OCI-LY1 (cell line): ENCODE results near the gene SPSB1.

ENCODE experiments used
- H2AFZ ChIP-seq: fragments of 200-600 bp; sonication (generic), shearing (Covaris generic); 2 replicates; pipeline ENCODE4 v1.6.0; 2014; ENCODE audit warnings: antibody characterized with exemption, mild to moderate bottlenecking, low read length
- H3F3A ChIP-seq: fragments of 200-600 bp; sonication (generic), shearing (Covaris generic); 2 replicates; pipeline ENCODE4 v1.6.0; 2014; ENCODE audit warnings: mild to moderate bottlenecking, antibody characterized with exemption, low read length, moderate library complexity; ENCODE audit not compliant: insufficient read depth
- H3K27ac ChIP-seq: fragments of 200-600 bp; sonication (generic); 2 replicates; pipeline ENCODE4 v1.5.1; 2014; ENCODE audit warnings: low read length, mixed run types, mild to moderate bottlenecking, low read depth; ENCODE audit not compliant: poor library complexity, severe bottlenecking
- H3K27me3 ChIP-seq: fragments of 200-600 bp; sonication (generic); 2 replicates; pipeline ENCODE4 v1.6.0; 2014; ENCODE audit warnings: antibody characterized with exemption, mild to moderate bottlenecking, low read length, moderate library complexity; ENCODE audit not compliant: insufficient read depth
- H3K36me3 ChIP-seq: fragments of 200-600 bp; sonication (generic); 2 replicates; pipeline ENCODE4 v1.6.1; 2014; ENCODE audit warnings: mild to moderate bottlenecking, antibody characterized with exemption, low read length, moderate library complexity, mixed read lengths; ENCODE audit not compliant: insufficient read depth
- H3K4me1 ChIP-seq: fragments of 200-600 bp; sonication (generic); 2 replicates; pipeline ENCODE4 v1.5.1; 2014; ENCODE audit warnings: mild to moderate bottlenecking, low read length, moderate library complexity; ENCODE audit not compliant: insufficient read depth, severe bottlenecking
- H3K4me2 ChIP-seq: fragments of 200-600 bp; sonication (generic), shearing (Covaris generic); 2 replicates; pipeline ENCODE4 v1.6.1; 2014; ENCODE audit warnings: low read length
- H3K4me3 ChIP-seq: fragments of 200-600 bp; sonication (generic); 2 replicates; pipeline ENCODE4 v1.5.1; 2014; ENCODE audit warnings: low read length, low read depth, mild to moderate bottlenecking, mixed read lengths; ENCODE audit not compliant: poor library complexity, severe bottlenecking
- H3K79me2 ChIP-seq: fragments of 200-600 bp; shearing (Covaris generic); 2 replicates; pipeline ENCODE4 v1.6.1; 2016; ENCODE audit warnings: mixed run types, low read length, mixed read lengths; ENCODE audit not compliant: insufficient read depth
- H3K9ac ChIP-seq: fragments of 200-600 bp; sonication (generic), shearing (Covaris generic); 2 replicates; pipeline ENCODE4 v1.6.1; 2014; ENCODE audit warnings: mild to moderate bottlenecking, low read length, mixed read lengths
- H3K9me2 ChIP-seq: fragments of 200-600 bp; sonication (generic), shearing (Covaris generic); 2 replicates; pipeline ENCODE4 v1.6.1; 2014; ENCODE audit warnings: low read depth, mild to moderate bottlenecking, low read length, mixed read lengths
- H3K9me3 ChIP-seq: fragments of 200-600 bp; shearing (Covaris generic); 2 replicates; pipeline ENCODE4 v1.6.1; 2014; ENCODE audit warnings: low read length, mixed read lengths
- H4K20me1 ChIP-seq: fragments of 200-600 bp; sonication (generic), shearing (Covaris generic); 2 replicates; pipeline ENCODE4 v1.6.0; 2016; ENCODE audit warnings: mild to moderate bottlenecking, low read length; ENCODE audit not compliant: insufficient read depth
- CTCF ChIP-seq: fragments of 200-600 bp; sonication (generic), shearing (Covaris generic); IDR thresholded peaks from 2 replicates; pipeline ENCODE4 v1.5.1; 2017; ENCODE audit warnings: mild to moderate bottlenecking, antibody characterized with exemption, low read length, moderate library complexity, mixed read lengths
- EZH2 ChIP-seq: fragments of 200-600 bp; sonication (generic), shearing (Covaris generic); IDR thresholded peaks from 2 replicates; pipeline ENCODE4 v1.8.0; 2017; ENCODE audit warnings: borderline replicate concordance, mixed run types, mild to moderate bottlenecking, antibody characterized with exemption, low read length, moderate library complexity, mixed read lengths

Gene SPSB1

GRCh38 chr1:9349331-9349851 lies 56.7 kb downstream of the SPSB1 start:
- TF ChIP-seq EZH2 (no peak), CTCF (no peak)
- Histone ChIP-seq H3F3A (no peaks in the 10 kb centered on the region), H3K4me1 (peaks cover 24% of the 10 kb centered on the region), H3K4me2 (no peak overlapping the region), H3K27ac (no peak overlapping the region), H3K9me3 (no peaks in the 10 kb centered on the region), H3K79me2 (no peaks in the 10 kb centered on the region; the same call in 1 of the 2 replicates), H3K36me3 (no peaks in the 10 kb centered on the region), H3K9me2 (no peaks in the 10 kb centered on the region), H4K20me1 (no peaks in the 10 kb centered on the region), H3K27me3 (no peaks in the 10 kb centered on the region), H3K4me3 (no peak overlapping the region), H3K9ac (no peak overlapping the region), H2AFZ (no peak overlapping the region)

- H3K4me2 ChIP-seq, result no peak overlapping the region
- H3K9me3 ChIP-seq, result no peaks in the 10 kb centered on the region
- H3K9ac ChIP-seq, result no peak overlapping the region
- no peaks in the 10 kb centered on the region for H3K27me3 ChIP-seq
- no peaks in the 10 kb centered on the region for H4K20me1 ChIP-seq
- H3F3A ChIP-seq, result no peaks in the 10 kb centered on the region
- H3K9me2 ChIP-seq, result no peaks in the 10 kb centered on the region
- TF ChIP-seq EZH2, result no peak
- no peak for TF ChIP-seq CTCF
- no peaks in the 10 kb centered on the region; the same call in 1 of the 2 replicates for H3K79me2 ChIP-seq
- H3K4me1 ChIP-seq, result peaks cover 15% of the 10 kb centered on the region
- no peaks in the 10 kb centered on the region for H3K36me3 ChIP-seq
- H2AFZ ChIP-seq, result no peak overlapping the region
- no peak overlapping the region for H3K27ac ChIP-seq
- no peak overlapping the region for H3K4me3 ChIP-seq
Measured at GRCh38 chr1:9350013-9350908, 57.6 kb downstream of the SPSB1 start.

- peaks cover 5% of the 10 kb centered on the region; the same call in 1 of the 2 replicates for H3K36me3 ChIP-seq
- H3K79me2 ChIP-seq, result no peaks in the 10 kb centered on the region; the same call in 1 of the 2 replicates
- H3F3A ChIP-seq, result no peaks in the 10 kb centered on the region
- H3K9me3 ChIP-seq, result no peaks in the 10 kb centered on the region
- H3K27me3 ChIP-seq, result no peaks in the 10 kb centered on the region
- H3K4me3 ChIP-seq, result no peak overlapping the region
- no peak overlapping the region for H3K4me2 ChIP-seq
- no peak overlapping the region for H3K9ac ChIP-seq
- TF ChIP-seq EZH2 (no peak), CTCF (no peak)
- H4K20me1 ChIP-seq, result no peaks in the 10 kb centered on the region
- no peaks in the 10 kb centered on the region for H3K9me2 ChIP-seq
- H3K4me1 ChIP-seq, result peaks cover 8% of the 10 kb centered on the region
- no peak overlapping the region for H2AFZ ChIP-seq
- H3K27ac ChIP-seq, result no peak overlapping the region
Measured at GRCh38 chr1:9350960-9351359, 58.3 kb downstream of the SPSB1 start.
